DND-41 (cell line): ENCODE measurements around the gene OSBPL8.
A peak's percentile ranks its signal among the peaks of the same experiment; 100 is the strongest.

Experiments
- ATAC-seq: fragments of 200-7000 bp; cut with Tn5 transposase; 3 replicates; pipeline ENCODE4 v1.9.1; 2021; ENCODE audit warnings: low read depth; ENCODE audit not compliant: insufficient read depth
- DNase-seq: peaks from one replicate; pipeline ENCODE4 v3.0.0-alpha.2; 2020
- H2AFZ ChIP-seq: 2 replicates; pipeline ENCODE4 v1.6.0; 2012; ENCODE audit warnings: low read depth, low read length
- H3K27ac ChIP-seq: 2 replicates; pipeline ENCODE4 v1.5.1; 2012; ENCODE audit warnings: low read length, inconsistent platforms
- H3K27me3 ChIP-seq: fragments of 200-600 bp; sonication (generic); 2 replicates; pipeline ENCODE4 v1.6.0; 2012; ENCODE audit warnings: low read length, mild to moderate bottlenecking, inconsistent platforms; ENCODE audit not compliant: insufficient read depth, poor library complexity
- H3K36me3 ChIP-seq: 2 replicates; pipeline ENCODE4 v1.5.1; 2012; ENCODE audit warnings: low read length, inconsistent platforms; ENCODE audit not compliant: insufficient read depth
- H3K4me1 ChIP-seq: 2 replicates; pipeline ENCODE4 v1.5.1; 2012; ENCODE audit warnings: mild to moderate bottlenecking, low read length; ENCODE audit not compliant: insufficient read depth
- H3K4me2 ChIP-seq: 2 replicates; pipeline ENCODE4 v1.6.0; 2012; ENCODE audit warnings: mild to moderate bottlenecking, moderate library complexity, low read length, inconsistent platforms; ENCODE audit not compliant: insufficient read depth
- H3K4me3 ChIP-seq, 2 experiments: fragments of 200-600 bp in 1 of 2; shearing (Covaris generic) in 1 of 2; 2 replicates each; pipeline ENCODE4 v1.5.1; 2012 to 2016; ENCODE audit warnings: inconsistent platforms in 2 of 2, low read length in 2 of 2, mild to moderate bottlenecking in 2 of 2, low read depth in 1 of 2, moderate library complexity in 1 of 2
- H3K79me2 ChIP-seq: 2 replicates; pipeline ENCODE4 v1.6.0; 2012; ENCODE audit warnings: low read length, inconsistent platforms; ENCODE audit not compliant: insufficient read depth
- H3K9ac ChIP-seq: 2 replicates; pipeline ENCODE4 v1.6.0; 2012; ENCODE audit warnings: low read depth, mild to moderate bottlenecking, inconsistent platforms, low read length, moderate library complexity
- H3K9me3 ChIP-seq: 2 replicates; pipeline ENCODE4 v1.5.1; 2012; ENCODE audit warnings: low read length, moderate library complexity, mild to moderate bottlenecking, inconsistent platforms; ENCODE audit not compliant: insufficient read depth, severe bottlenecking
- H4K20me1 ChIP-seq: 2 replicates; pipeline ENCODE4 v1.6.0; 2012; ENCODE audit warnings: low read length; ENCODE audit not compliant: insufficient read depth
- EZH2 ChIP-seq: IDR thresholded peaks from 3 replicates; pipeline ENCODE4 v1.6.1; 2012; ENCODE audit warnings: borderline replicate concordance, low read depth, mild to moderate bottlenecking, moderate library complexity, low read length, inconsistent platforms; ENCODE audit not compliant: severe bottlenecking
- TF ChIP-seq, protein P1 (sequence below): IDR thresholded peaks from 2 replicates; pipeline ENCODE4 v1.5.1; 2012; ENCODE audit warnings: borderline replicate concordance, low read length, moderate library complexity, mild to moderate bottlenecking; ENCODE audit not compliant: poor library complexity, severe bottlenecking; ENCODE audit errors: extremely low read depth

Gene OSBPL8

DNA sequence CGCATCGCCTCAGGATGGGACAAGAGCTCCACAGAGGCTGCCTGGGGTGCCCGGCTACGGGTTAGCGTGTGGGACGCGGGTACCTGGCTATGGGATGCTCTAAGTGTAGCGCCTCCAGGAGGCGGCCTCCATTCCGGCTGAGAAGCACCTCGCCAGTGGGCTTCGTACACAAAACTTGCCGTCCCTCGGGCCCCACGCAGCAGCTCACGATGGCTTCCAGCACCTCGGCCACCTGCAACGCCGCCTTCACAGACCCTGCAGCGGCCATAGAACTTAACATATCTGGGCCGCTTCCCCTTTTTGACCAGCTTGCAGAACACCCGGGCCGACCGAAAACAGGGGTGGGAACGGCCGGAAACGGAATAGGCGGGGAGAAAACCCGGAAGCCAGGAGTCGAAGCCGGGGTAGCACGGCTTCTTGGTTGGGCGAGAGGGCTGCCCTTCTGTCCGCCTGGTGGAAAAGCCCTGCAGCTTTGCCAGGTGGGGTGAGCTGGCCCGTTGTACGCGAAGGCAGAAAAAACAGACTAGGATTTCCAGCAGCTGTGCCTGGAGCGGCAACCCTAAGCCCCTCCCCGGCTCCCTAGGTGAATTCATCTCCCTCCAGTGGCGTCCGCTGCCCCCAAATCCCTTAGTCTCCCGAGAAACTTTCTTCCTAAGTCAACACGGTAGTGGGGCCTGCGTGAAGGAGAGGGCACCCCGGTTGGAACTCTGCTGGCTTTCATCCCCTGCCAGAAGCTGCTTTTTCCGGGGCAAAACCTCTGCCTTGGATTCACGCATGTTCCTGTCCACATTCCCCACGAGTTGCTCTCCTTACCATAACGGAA lies 211.3 kb downstream of the OSBPL8 start, which contains the start of gene BBS10:
Gene BBS10 (minus strand): TSS at position 337 of the 823 bp plus-strand sequence. CDS start 57 bp downstream, at position 280.
- no peaks in the 10 kb centered on the region for H3K27me3 ChIP-seq
- H3K4me1 ChIP-seq: peaks cover 28% of the 10 kb centered on the region
- peak; percentile 97 for ATAC-seq
- peaks cover 17% of the 10 kb centered on the region for H3K79me2 ChIP-seq
- H3K36me3 ChIP-seq: no peaks in the 10 kb centered on the region; the same call in 1 of the 2 replicates
- no peaks in the 10 kb centered on the region for H4K20me1 ChIP-seq
- peak within 1 kb of the TSS; percentile 95 to 96 for H3K4me3 ChIP-seq
- peak within 1 kb of the TSS; percentile 86 for H3K4me2 ChIP-seq
- H2AFZ ChIP-seq: peak within 1 kb of the TSS; percentile 98
- TF ChIP-seq EZH2: no peak
- TF ChIP-seq, protein P1, sequence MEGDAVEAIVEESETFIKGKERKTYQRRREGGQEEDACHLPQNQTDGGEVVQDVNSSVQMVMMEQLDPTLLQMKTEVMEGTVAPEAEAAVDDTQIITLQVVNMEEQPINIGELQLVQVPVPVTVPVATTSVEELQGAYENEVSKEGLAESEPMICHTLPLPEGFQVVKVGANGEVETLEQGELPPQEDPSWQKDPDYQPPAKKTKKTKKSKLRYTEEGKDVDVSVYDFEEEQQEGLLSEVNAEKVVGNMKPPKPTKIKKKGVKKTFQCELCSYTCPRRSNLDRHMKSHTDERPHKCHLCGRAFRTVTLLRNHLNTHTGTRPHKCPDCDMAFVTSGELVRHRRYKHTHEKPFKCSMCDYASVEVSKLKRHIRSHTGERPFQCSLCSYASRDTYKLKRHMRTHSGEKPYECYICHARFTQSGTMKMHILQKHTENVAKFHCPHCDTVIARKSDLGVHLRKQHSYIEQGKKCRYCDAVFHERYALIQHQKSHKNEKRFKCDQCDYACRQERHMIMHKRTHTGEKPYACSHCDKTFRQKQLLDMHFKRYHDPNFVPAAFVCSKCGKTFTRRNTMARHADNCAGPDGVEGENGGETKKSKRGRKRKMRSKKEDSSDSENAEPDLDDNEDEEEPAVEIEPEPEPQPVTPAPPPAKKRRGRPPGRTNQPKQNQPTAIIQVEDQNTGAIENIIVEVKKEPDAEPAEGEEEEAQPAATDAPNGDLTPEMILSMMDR: peak; percentile 67
- DNase-seq: peak; percentile 92
- no peaks in the 10 kb centered on the region for H3K9me3 ChIP-seq
- peak within 1 kb of the TSS; percentile 91 for H3K27ac ChIP-seq
- H3K9ac ChIP-seq: peak within 1 kb of the TSS; percentile 80

DNA sequence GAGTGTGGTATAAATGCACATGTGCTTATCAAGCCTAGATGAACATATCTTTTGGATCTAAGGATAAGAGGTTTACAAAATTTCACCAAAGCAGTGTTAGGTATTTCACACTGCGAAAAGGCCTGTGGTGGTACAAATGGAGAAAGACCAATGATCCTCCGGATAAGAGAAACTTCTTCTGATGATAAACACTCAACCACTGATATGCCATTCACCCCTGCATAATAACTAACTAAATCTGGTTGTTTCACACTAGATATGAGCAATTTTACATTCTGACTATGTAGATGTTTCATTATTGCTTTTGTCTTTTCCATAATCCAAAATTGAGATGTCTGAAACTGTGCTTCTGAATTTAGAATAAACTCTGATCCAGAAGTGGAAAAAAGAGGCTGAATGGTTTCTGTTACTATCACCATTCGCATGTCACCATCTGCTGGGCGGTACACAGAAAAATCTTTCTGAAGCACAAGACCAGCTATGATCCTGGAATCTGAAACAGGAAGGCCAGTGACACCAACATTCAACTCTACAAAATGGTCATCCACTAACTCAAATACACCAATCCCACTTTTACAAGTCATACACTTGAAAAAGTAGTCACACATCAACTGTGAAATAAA lies 212.7 kb downstream of the OSBPL8 start:
- no peak overlapping the region for H2AFZ ChIP-seq
- no peak for ATAC-seq

DNA sequence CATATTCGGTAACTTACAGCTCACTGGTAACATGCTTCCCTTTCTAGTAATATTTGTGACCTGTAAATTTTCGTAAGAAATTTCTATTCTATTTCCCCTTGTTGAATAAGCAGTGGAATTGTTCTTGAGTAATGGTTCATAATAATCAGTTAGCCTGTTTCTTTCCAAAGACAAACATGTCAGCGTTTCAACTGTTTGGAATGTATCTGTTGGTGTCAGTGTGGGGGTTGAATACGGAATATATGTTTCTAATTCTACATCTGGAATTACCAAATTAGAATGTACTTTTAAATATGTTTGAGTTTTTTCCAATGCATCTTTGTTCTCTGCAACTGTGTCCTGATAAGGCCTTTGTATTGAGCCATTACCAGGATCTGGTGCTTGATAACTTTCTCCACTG lies 213.3 kb downstream of the OSBPL8 start:
- Histone ChIP-seq H3K4me2 (peak overlapping the region; percentile 86; the same call in 1 of the 2 replicates), H3K9ac (no peak overlapping the region), H3K4me1 (peaks cover 28% of the 10 kb centered on the region)

More for the DNA sequence above, 212.7 kb downstream of the OSBPL8 start:
- H3K4me1 ChIP-seq: peaks cover 28% of the 10 kb centered on the region
- peak overlapping the region; percentile 86 for H3K4me2 ChIP-seq
- H3K4me3 ChIP-seq: peak overlapping the region in 1 of 2 experiments; percentile 96; a peak in 2 of 4 replicates
- H3K27ac ChIP-seq: peak overlapping the region; percentile 91; the same call in 1 of the 2 replicates
- TF ChIP-seq, protein P1: peak; percentile 10
- TF ChIP-seq EZH2: no peak
- H3K9ac ChIP-seq: peak overlapping the region; percentile 80
- H3K9me3 ChIP-seq: no peaks in the 10 kb centered on the region
- no peaks in the 10 kb centered on the region for H3K27me3 ChIP-seq
- no peaks in the 10 kb centered on the region; the same call in 1 of the 2 replicates for H3K36me3 ChIP-seq
- no peak for DNase-seq
- H4K20me1 ChIP-seq: no peaks in the 10 kb centered on the region
- peaks cover 17% of the 10 kb centered on the region for H3K79me2 ChIP-seq

More for the DNA sequence above, 213.3 kb downstream of the OSBPL8 start:
- no peaks in the 10 kb centered on the region for H3K27me3 ChIP-seq
- H2AFZ ChIP-seq: no peak overlapping the region
- H3K79me2 ChIP-seq: peaks cover 17% of the 10 kb centered on the region
- DNase-seq: no peak
- no peak overlapping the region for H3K27ac ChIP-seq
- TF ChIP-seq EZH2: no peak
- TF ChIP-seq, protein P1: no peak
- H3K9me3 ChIP-seq: no peaks in the 10 kb centered on the region
- ATAC-seq: no peak
- H3K36me3 ChIP-seq: no peaks in the 10 kb centered on the region; the same call in 1 of the 2 replicates
- H3K4me3 ChIP-seq: no peak overlapping the region
- H4K20me1 ChIP-seq: no peaks in the 10 kb centered on the region
